Astrocyte of the cerebellum (primary cell): ENCODE measurements around the gene ZNF30.
"Not testable (repeated sequence)": the region's sequence is repeated elsewhere in the genome, so short reads cannot be mapped to it uniquely, and the experiment has no call there.

Experiments
- DNase-seq: peaks from one replicate; pipeline ENCODE4 v3.0.0-alpha.2; 2011; ENCODE audit warnings: low read depth
- H3K4me3 ChIP-seq: 2 replicates; pipeline ENCODE4 v1.5.1; 2011; ENCODE audit warnings: mild to moderate bottlenecking, low read depth, low read length, moderate library complexity
- CTCF ChIP-seq: IDR thresholded peaks from 2 replicates; pipeline ENCODE4 v1.5.1; 2012; ENCODE audit warnings: low read length, low read depth, moderate library complexity, mild to moderate bottlenecking; ENCODE audit errors: missing control alignments
- in situ Hi-C: cut with HindIII; loops from 2 replicates; pipeline ENCODE4 v1.10.0; 2017; ENCODE audit warnings: low sequenced_read_pairs

The ZNF30 gene

GRCh38 chr19:34904664-34905527, 21.8 kb upstream of the ZNF30 start:
- H3K4me3 ChIP-seq = no peak overlapping the region
- in situ Hi-C loops = loop anchor here (5.0 kb wide), 1 partner anchor 73 kb away; no protein-coding TSS in a partner anchor
- no peak for DNase-seq
- no peak for TF ChIP-seq CTCF

GRCh38 chr19:34910770-34911169, 15.9 kb upstream of the ZNF30 start:
- no peak for DNase-seq
- in situ Hi-C loops = no loop called here
- TF ChIP-seq CTCF = no peak
- no peak overlapping the region for H3K4me3 ChIP-seq

- DNase-seq, in situ Hi-C loops, H3K4me3 ChIP-seq: not testable (repeated sequence)
These were observed 9.6 kb upstream of the ZNF30 start for GRCh38 chr19:34917144-34917543.

GRCh38 chr19:34918190-34918589, 8.5 kb upstream of the ZNF30 start:
- no peak for TF ChIP-seq CTCF
- in situ Hi-C loops = no loop called here
- DNase-seq = no peak
- no peak overlapping the region for H3K4me3 ChIP-seq

- in situ Hi-C loops, DNase-seq: not testable (repeated sequence)
These were observed 6.5 kb upstream of the ZNF30 start for GRCh38 chr19:34920090-34920786.

GRCh38 chr19:34925278-34925855, 1.3 kb upstream of the ZNF30 start:
- in situ Hi-C loops = no loop called here
- no peak for TF ChIP-seq CTCF
- H3K4me3 ChIP-seq = no peak overlapping the region
- no peak for DNase-seq

More at GRCh38 chr19:34920090-34920786, 6.5 kb upstream of the ZNF30 start:
- H3K4me3 ChIP-seq = not testable (repeated sequence)

- no peak for TF ChIP-seq CTCF
- DNase-seq = no peak
- H3K4me3 ChIP-seq = peak overlapping the region; percentile 63
- in situ Hi-C loops = no loop called here
These were observed 380 bp upstream of the ZNF30 start for GRCh38 chr19:34926361-34926684.
